Transverse colon (tissue), 4 donors: ENCODE data around the gene PRR5L. TPM values are rescaled to one million over a fixed set of nuclear protein-coding genes. Genes with fewer than 3 reads are reported as not detected.

Experiments
- DNase-seq: peaks from one replicate; pipeline ENCODE4 v3.0.0-alpha.2; 2019
- H3K27ac ChIP-seq, 4 donors: fragments of 200-600 bp; sonication (generic); 2 replicates each; pipeline ENCODE4 v1.5.1; 2016 to 2018; ENCODE audit warnings: inconsistent platforms in 4 of 4
- H3K27me3 ChIP-seq: fragments of 200-600 bp; sonication (generic); 2 replicates; pipeline ENCODE4 v1.5.1; 2017; ENCODE audit warnings: inconsistent platforms
- H3K36me3 ChIP-seq, 4 donors: fragments of 200-600 bp; sonication (generic); 2 replicates each; pipeline ENCODE4 v1.5.1; 2017 to 2019; ENCODE audit warnings: inconsistent platforms in 4 of 4
- H3K4me1 ChIP-seq, 4 donors: fragments of 200-600 bp; sonication (generic); 2 replicates each; pipeline ENCODE4 v1.5.1; 2017 to 2020; ENCODE audit warnings: inconsistent platforms in 4 of 4
- H3K4me3 ChIP-seq, 4 donors: fragments of 200-600 bp; sonication (generic); 1 replicate in 1 of 4; 2 replicates in 3 of 4; pipeline versions ENCODE4 v1.5.1 to v1.6.1; 2017 to 2019; ENCODE audit warnings: inconsistent platforms in 4 of 4
- H3K9me3 ChIP-seq, 2 donors: fragments of 200-600 bp; sonication (generic); 2 replicates each; pipeline ENCODE4 v1.5.1; 2017 to 2019; ENCODE audit warnings: inconsistent platforms in 2 of 2
- CTCF ChIP-seq, 5 experiments: fragments of 200-600 bp in 3 of 5; fragments of 450-650 bp in 2 of 5; sonication (generic) in 3 of 5; IDR thresholded peaks; 1 replicate in 2 of 5; 2 replicates in 3 of 5; pipeline ENCODE4 v1.5.1; 2016 to 2017; ENCODE audit warnings: antibody characterized with exemption in 5 of 5, inconsistent platforms in 3 of 5, mild to moderate bottlenecking in 2 of 5, moderate library complexity in 1 of 5
- EP300 ChIP-seq: sonication (generic); formaldehyde crosslinking; IDR thresholded peaks from one replicate; pipeline ENCODE4 v1.6.1; 2017; ENCODE audit warnings: antibody characterized with exemption, low read depth
- POLR2A ChIP-seq: fragments of 450-650 bp; IDR thresholded peaks from one replicate; pipeline ENCODE4 v1.6.1; 2016; ENCODE audit warnings: antibody characterized with exemption, mild to moderate bottlenecking, moderate library complexity
- POLR2AphosphoS5 ChIP-seq, 3 donors: sonication (generic); formaldehyde crosslinking; IDR thresholded peaks; one replicate each; pipeline ENCODE4 v1.6.1; 2016; ENCODE audit warnings: antibody characterized with exemption in 3 of 3
- WGBS, 2 donors: methylation state at CpG; one replicate each; pipeline ENCODE4 v1.1.5; 2018; ENCODE audit warnings: low coverage in 1 of 2; 5-methylcytosine and 5-hydroxymethylcytosine counted together
- in situ Hi-C, 4 donors: fragments of 200-750 bp; cut with MboI; loops; one replicate each; pipeline versions ENCODE4 v1.15.0 to v1.15.1; 2017; ENCODE audit warnings: low sequenced_read_pairs in 3 of 4, low pct_ligation_motif_present in 1 of 4, low pct_unique_long_range_greater_than_20kb in 1 of 4
- intact Hi-C: fragments of 100-400 bp; cut with DNase I; formaldehyde crosslinking; loops from one replicate; pipeline ENCODE4 v1.15.1; 2023; ENCODE audit warnings: low total_unique reads
- total RNA-seq, 4 donors: library from RNA; depleted of rRNA; stranded (reverse); fragments of >200 nt; gene quantifications; one replicate each; pipeline ENCODE4 v1.1.0, GENCODE V29; 2016

The PRR5L gene
- total RNA-seq, 4 donors from 2014 or later, result 203 to 418 (median 251) TPM

DNA sequence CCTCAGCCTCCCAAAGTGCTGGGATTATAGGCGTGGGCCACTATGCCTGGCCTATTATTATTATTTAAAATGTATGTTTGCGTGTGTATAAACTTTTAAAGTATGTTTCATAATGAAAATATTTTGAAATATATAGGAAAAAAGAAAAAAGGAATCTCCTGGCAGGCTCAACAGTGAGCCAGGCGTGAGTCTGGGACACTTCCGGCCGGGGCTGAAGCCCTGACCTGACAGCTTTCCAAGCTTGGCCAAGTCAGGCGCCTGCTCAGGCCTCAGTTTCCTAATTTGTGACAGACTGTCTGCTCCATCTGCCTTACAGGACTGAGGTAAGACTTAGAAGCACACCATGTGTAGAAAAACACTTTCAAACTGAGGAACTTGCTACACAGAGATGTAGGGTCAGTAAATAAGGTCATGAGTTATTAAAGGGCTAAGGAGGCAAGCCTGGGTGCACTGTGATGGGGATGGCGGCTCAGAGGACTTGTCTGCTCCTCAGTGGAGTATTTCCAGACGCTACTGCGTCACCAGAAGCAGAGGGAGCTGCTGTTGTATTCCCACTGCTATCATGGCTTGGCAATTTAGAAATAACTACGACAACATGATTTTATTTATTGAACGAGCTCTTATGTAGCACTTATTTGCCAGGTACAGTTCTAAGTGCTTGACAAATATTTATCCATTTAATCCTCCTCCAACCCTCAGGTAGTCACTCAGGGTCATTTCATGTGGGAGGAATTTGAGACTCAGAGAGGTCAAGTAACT is 100.1 kb downstream of the PRR5L start:
- TF ChIP-seq CTCF (IDR thresholded peaks at IDR 0.05) (no peak), EP300 (no peak), POLR2A (no peak), POLR2AphosphoS5 (IDR thresholded peaks at IDR 0.05) (no peak)
- Histone ChIP-seq H3K4me1 (peaks cover 0 to 5% (median 0%) of the 10 kb centered on the region in 4 donors), H3K27ac (no peak overlapping the region), H3K27me3 (no peaks in the 10 kb centered on the region), H3K9me3 (no peaks in the 10 kb centered on the region), H3K4me3 (no peak overlapping the region), H3K36me3 (peaks cover 0 to 26% (median 4%) of the 10 kb centered on the region in 4 donors)
- in situ Hi-C loops, result loop anchor here in 1 of 4 donors (25.0 kb wide), 1 partner anchor 109 kb away; the partner anchor contains the start of genes COMMD9 and PRR5L
- 83 to 86% methylated on average over 7 to 11 of the region's 11 CpGs for WGBS, 2 donors
- intact Hi-C loops, result no loop called here
- DNase-seq, result no peak

GRCh38 chr11:36398231-36398953 is 102.3 kb downstream of the PRR5L start:
- peaks cover 0 to 41% (median 4%) of the 10 kb centered on the region in 4 donors for H3K36me3 ChIP-seq
- no peaks in the 10 kb centered on the region for H3K27me3 ChIP-seq
- H3K4me3 ChIP-seq, result no peak overlapping the region
- WGBS, 2 donors, result 50 to 89% methylated on average over 2 to 21 of the region's 21 CpGs
- no peaks in the 10 kb centered on the region for H3K9me3 ChIP-seq
- peaks cover 0 to 16% (median 8%) of the 10 kb centered on the region in 4 donors for H3K4me1 ChIP-seq
- in situ Hi-C loops, result loop anchor here in 1 of 4 donors (25.0 kb wide), 1 partner anchor 111 kb away; the partner anchor contains the start of genes COMMD9 and PRR5L
- DNase-seq, result no peak
- no peak overlapping the region for H3K27ac ChIP-seq
- no peak for TF ChIP-seq POLR2AphosphoS5 (IDR thresholded peaks at IDR 0.05)
- TF ChIP-seq POLR2A, result no peak
- TF ChIP-seq CTCF (IDR thresholded peaks at IDR 0.05), result no peak
- no peak for TF ChIP-seq EP300
- intact Hi-C loops, result no loop called here

DNA sequence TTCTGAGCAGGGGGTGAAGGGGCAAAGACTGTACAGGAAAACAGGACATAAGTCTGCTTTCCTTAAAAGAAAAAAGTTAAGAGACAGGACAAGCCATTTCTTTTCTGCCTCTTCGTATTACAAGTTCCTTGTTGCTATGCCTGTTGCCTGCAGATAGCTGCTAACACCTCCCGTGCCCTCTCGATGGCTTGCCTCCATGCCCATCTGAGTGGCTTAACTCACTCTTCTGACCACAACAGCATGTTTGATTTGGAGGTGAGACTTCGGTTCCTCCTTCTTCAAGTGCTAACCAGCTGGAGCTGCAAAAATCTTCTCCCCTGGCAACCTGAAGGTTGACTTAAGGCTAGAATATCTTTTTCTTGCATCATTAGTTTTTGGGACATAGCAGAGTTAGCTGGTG is 103.1 kb downstream of the PRR5L start:
- Histone ChIP-seq H3K9me3 (no peaks in the 10 kb centered on the region), H3K4me1 (peaks cover 0 to 16% (median 8%) of the 10 kb centered on the region in 4 donors), H3K27me3 (no peaks in the 10 kb centered on the region), H3K4me3 (no peak overlapping the region), H3K27ac (no peak overlapping the region), H3K36me3 (peaks cover 0 to 41% (median 4%) of the 10 kb centered on the region in 4 donors)
- intact Hi-C loops, result no loop called here
- WGBS, 2 donors, result 86 to 90% methylated on average over 4 of the region's 4 CpGs
- TF ChIP-seq POLR2A (no peak), EP300 (no peak)
- in situ Hi-C loops, result loop anchor here in 1 of 4 donors (25.0 kb wide), 1 partner anchor 112 kb away; the partner anchor contains the start of genes COMMD9 and PRR5L
- no peak for DNase-seq

GRCh38 chr11:36399745-36400144 is 103.7 kb downstream of the PRR5L start:
- in situ Hi-C loops, result loop anchor here in 1 of 4 donors (25.0 kb wide), 1 partner anchor 112 kb away; the partner anchor contains the start of genes COMMD9 and PRR5L
- Histone ChIP-seq H3K4me3 (no peak overlapping the region), H3K36me3 (peaks cover 0 to 44% (median 2%) of the 10 kb centered on the region in 4 donors), H3K4me1 (peaks cover 0 to 16% (median 8%) of the 10 kb centered on the region in 4 donors), H3K27me3 (no peaks in the 10 kb centered on the region), H3K27ac (no peak overlapping the region), H3K9me3 (no peaks in the 10 kb centered on the region)
- WGBS, 2 donors, result 89 to 94% methylated on average over 4 to 5 of the region's 5 CpGs
- DNase-seq, result no peak
- TF ChIP-seq POLR2A, result no peak
- intact Hi-C loops, result no loop called here
